Panc1 (cell line): Measurements from ENCODE around the gene IKZF3. TPM values are rescaled to one million over a fixed set of nuclear protein-coding genes. Genes with fewer than 3 reads are reported as not detected.

Source experiments
- ATAC-seq: fragments of 200-7000 bp; cut with Tn5 transposase; 2 replicates; pipeline ENCODE4 v1.9.1; 2020; ENCODE audit warnings: mild to moderate bottlenecking, moderate library complexity
- BruUV-seq: library from RNA; stranded (reverse); fragments of 400-500 nt; replicated peaks from 2 replicates; lab custom pipeline; 2021; lab: Mats Ljungman, UMichigan
- CTCF ChIA-PET: fragments of 300-600 bp; sonication (Branson Sonifier 250); formaldehyde crosslinking; loops from one replicate; lab custom pipeline; 2022; ENCODE audit warnings: antibody characterized with exemption; lab: Charles Lee
- POLR2A ChIA-PET: fragments of 300-600 bp; sonication (Branson Sonifier 250); formaldehyde crosslinking; loops from one replicate; lab custom pipeline; 2022; ENCODE audit warnings: antibody characterized with exemption; lab: Charles Lee
- DNase-seq: peaks from one replicate; pipeline ENCODE4 v3.0.0-alpha.2; 2010; ENCODE audit warnings: low read depth, low spot score
- H3K27ac ChIP-seq: 2 replicates; pipeline ENCODE4 v1.5.1; 2011; ENCODE audit warnings: mild to moderate bottlenecking, low read length, inconsistent platforms
- H3K27me3 ChIP-seq: fragments of 200-500 bp; sonication (Bioruptor generic); 2 replicates; pipeline ENCODE4 v1.6.0; 2014; ENCODE audit warnings: low read length, inconsistent platforms; ENCODE audit not compliant: control insufficient read depth, insufficient read depth
- H3K36me3 ChIP-seq: fragments of 200-500 bp; sonication (Bioruptor generic); 2 replicates; pipeline ENCODE4 v1.5.1; 2014; ENCODE audit warnings: inconsistent platforms, mild to moderate bottlenecking, low read length, moderate library complexity; ENCODE audit not compliant: control insufficient read depth, insufficient read depth
- H3K4me1 ChIP-seq: 2 replicates; pipeline ENCODE4 v1.5.1; 2011; ENCODE audit warnings: inconsistent platforms, mild to moderate bottlenecking, low read length, moderate library complexity; ENCODE audit not compliant: control insufficient read depth, insufficient read depth
- H3K4me3 ChIP-seq, 2 experiments: 2 replicates each; pipeline ENCODE4 v1.5.1; 2011 to 2012; ENCODE audit warnings: low read depth in 2 of 2, low read length in 2 of 2, mild to moderate bottlenecking in 2 of 2, inconsistent platforms in 1 of 2, moderate library complexity in 1 of 2
- H3K9me3 ChIP-seq: fragments of 200-500 bp; sonication (Bioruptor generic); 2 replicates; pipeline ENCODE4 v1.5.1; 2014; ENCODE audit warnings: low read depth, mild to moderate bottlenecking, inconsistent platforms, low read length, moderate library complexity; ENCODE audit not compliant: control insufficient read depth, insufficient read depth
- POLR2AphosphoS5 ChIP-seq: IDR thresholded peaks from 2 replicates; pipeline ENCODE4 v1.6.1; 2012; ENCODE audit warnings: mild to moderate bottlenecking, low read depth, low read length, moderate library complexity
- SIN3A ChIP-seq: IDR thresholded peaks from 2 replicates; pipeline ENCODE4 v1.6.1; 2012; ENCODE audit warnings: low read depth, mild to moderate bottlenecking, low read length, moderate library complexity, borderline replicate concordance; ENCODE audit not compliant: insufficient read depth
- TCF7L2 ChIP-seq: IDR thresholded peaks from 2 replicates; pipeline ENCODE4 v1.6.1; 2011; ENCODE audit warnings: mild to moderate bottlenecking, low read depth, low read length, inconsistent platforms
- in situ Hi-C: cut with HindIII; loops from 2 replicates; pipeline ENCODE4 v1.10.0; 2016; ENCODE audit warnings: low sequenced_read_pairs, low pct_unique_long_range_greater_than_20kb
- intact Hi-C: fragments of 100-400 bp; cut with micrococcal nuclease; formaldehyde crosslinking; loops from one replicate; pipeline ENCODE4 v1.10.0; 2022; ENCODE audit not compliant: unreplicated experiment
- total RNA-seq: library from RNA; stranded (reverse); gene quantifications from one replicate; pipeline ENCODE4 v1.2.1, GENCODE V29; 2021; ENCODE audit not compliant: unreplicated experiment
- TF ChIP-seq, protein P1 (sequence below): fragments of 450-650 bp; IDR thresholded peaks from 2 replicates; pipeline ENCODE4 v1.5.1; 2017; ENCODE audit warnings: mild to moderate bottlenecking
- TF ChIP-seq, protein P2 (sequence below), 2 experiments: IDR thresholded peaks; 2 replicates each; pipeline ENCODE4 v1.6.1; 2011 to 2012; ENCODE audit warnings: low read depth in 2 of 2, control low read depth in 1 of 2, low read length in 1 of 2, mild to moderate bottlenecking in 1 of 2, moderate library complexity in 1 of 2; ENCODE audit not compliant: insufficient read depth in 1 of 2

IKZF3 gene
- total RNA-seq, 1 experiment from 2014 or later: 0.59 TPM

GRCh38 chr17:39787743-39788484, 76.2 kb downstream of the IKZF3 start:
- ChIA-PET CTCF (no interaction called here), POLR2A (interaction anchor here (0.6 kb wide), 1 partner anchor 142 kb away, joined by 8 read pairs; no protein-coding TSS in a partner anchor)
- ATAC-seq: no peak
- Histone ChIP-seq H3K27me3 (peaks cover 2% of the 10 kb centered on the region; the same call in 1 of the 2 replicates), H3K36me3 (no peaks in the 10 kb centered on the region), H3K27ac (no peak overlapping the region), H3K4me3 (no peak overlapping the region), H3K9me3 (no peaks in the 10 kb centered on the region), H3K4me1 (no peaks in the 10 kb centered on the region)
- in situ Hi-C loops (no loop called here), intact Hi-C loops (no loop called here)
- BruUV-seq: no TSS peak
- no peak for DNase-seq
- TF ChIP-seq, protein P1, sequence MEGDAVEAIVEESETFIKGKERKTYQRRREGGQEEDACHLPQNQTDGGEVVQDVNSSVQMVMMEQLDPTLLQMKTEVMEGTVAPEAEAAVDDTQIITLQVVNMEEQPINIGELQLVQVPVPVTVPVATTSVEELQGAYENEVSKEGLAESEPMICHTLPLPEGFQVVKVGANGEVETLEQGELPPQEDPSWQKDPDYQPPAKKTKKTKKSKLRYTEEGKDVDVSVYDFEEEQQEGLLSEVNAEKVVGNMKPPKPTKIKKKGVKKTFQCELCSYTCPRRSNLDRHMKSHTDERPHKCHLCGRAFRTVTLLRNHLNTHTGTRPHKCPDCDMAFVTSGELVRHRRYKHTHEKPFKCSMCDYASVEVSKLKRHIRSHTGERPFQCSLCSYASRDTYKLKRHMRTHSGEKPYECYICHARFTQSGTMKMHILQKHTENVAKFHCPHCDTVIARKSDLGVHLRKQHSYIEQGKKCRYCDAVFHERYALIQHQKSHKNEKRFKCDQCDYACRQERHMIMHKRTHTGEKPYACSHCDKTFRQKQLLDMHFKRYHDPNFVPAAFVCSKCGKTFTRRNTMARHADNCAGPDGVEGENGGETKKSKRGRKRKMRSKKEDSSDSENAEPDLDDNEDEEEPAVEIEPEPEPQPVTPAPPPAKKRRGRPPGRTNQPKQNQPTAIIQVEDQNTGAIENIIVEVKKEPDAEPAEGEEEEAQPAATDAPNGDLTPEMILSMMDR: no peak
- no peak for TF ChIP-seq SIN3A
- no peak for TF ChIP-seq POLR2AphosphoS5
- no peak for TF ChIP-seq TCF7L2
- TF ChIP-seq, protein P2, sequence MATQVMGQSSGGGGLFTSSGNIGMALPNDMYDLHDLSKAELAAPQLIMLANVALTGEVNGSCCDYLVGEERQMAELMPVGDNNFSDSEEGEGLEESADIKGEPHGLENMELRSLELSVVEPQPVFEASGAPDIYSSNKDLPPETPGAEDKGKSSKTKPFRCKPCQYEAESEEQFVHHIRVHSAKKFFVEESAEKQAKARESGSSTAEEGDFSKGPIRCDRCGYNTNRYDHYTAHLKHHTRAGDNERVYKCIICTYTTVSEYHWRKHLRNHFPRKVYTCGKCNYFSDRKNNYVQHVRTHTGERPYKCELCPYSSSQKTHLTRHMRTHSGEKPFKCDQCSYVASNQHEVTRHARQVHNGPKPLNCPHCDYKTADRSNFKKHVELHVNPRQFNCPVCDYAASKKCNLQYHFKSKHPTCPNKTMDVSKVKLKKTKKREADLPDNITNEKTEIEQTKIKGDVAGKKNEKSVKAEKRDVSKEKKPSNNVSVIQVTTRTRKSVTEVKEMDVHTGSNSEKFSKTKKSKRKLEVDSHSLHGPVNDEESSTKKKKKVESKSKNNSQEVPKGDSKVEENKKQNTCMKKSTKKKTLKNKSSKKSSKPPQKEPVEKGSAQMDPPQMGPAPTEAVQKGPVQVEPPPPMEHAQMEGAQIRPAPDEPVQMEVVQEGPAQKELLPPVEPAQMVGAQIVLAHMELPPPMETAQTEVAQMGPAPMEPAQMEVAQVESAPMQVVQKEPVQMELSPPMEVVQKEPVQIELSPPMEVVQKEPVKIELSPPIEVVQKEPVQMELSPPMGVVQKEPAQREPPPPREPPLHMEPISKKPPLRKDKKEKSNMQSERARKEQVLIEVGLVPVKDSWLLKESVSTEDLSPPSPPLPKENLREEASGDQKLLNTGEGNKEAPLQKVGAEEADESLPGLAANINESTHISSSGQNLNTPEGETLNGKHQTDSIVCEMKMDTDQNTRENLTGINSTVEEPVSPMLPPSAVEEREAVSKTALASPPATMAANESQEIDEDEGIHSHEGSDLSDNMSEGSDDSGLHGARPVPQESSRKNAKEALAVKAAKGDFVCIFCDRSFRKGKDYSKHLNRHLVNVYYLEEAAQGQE (IDR thresholded peaks at IDR 0.05; ENCODE audit: insufficient read depth in 1 of 2, low read depth in 2 of 2, low read length in 1 of 2): no peak

GRCh38 chr17:39787041-39787440, 77.1 kb downstream of the IKZF3 start:
- Histone ChIP-seq H3K4me3 (no peak overlapping the region), H3K4me1 (no peaks in the 10 kb centered on the region), H3K27ac (no peak overlapping the region), H3K9me3 (no peaks in the 10 kb centered on the region), H3K27me3 (peaks cover 2% of the 10 kb centered on the region; the same call in 1 of the 2 replicates), H3K36me3 (no peaks in the 10 kb centered on the region)
- DNase-seq (no peak), ATAC-seq (no peak)
- intact Hi-C loops (no loop called here), in situ Hi-C loops (no loop called here)
- TF ChIP-seq POLR2AphosphoS5 (no peak), SIN3A (no peak), TCF7L2 (no peak)
- TF ChIP-seq, protein P1: no peak
- TF ChIP-seq, protein P2 (IDR thresholded peaks at IDR 0.05; ENCODE audit: insufficient read depth in 1 of 2, low read depth in 2 of 2, low read length in 1 of 2): no peak
- ChIA-PET CTCF (no interaction called here), POLR2A (no interaction called here)
- no TSS peak for BruUV-seq
